ENCODE measurements around the gene REPIN1. TPM values are rescaled to one million over a fixed set of nuclear protein-coding genes. Genes with fewer than 3 reads are reported as not detected.

REPIN1 gene
- total RNA-seq, 2 donors from 2014 or later: 189 to 304 TPM

- intact Hi-C loops (cut with DNase I): loop anchor here (10.0 kb wide), 1 partner anchor 133 kb away; no protein-coding TSS in a partner anchor
- Histone ChIP-seq H3K4me3 (no peak overlapping the region), H3K27ac (no peak overlapping the region), H3K36me3 (no peaks in the 10 kb centered on the region), H3K9ac (ENCODE audit: low read depth in 2 of 2, low read length in 2 of 2) (no peak overlapping the region), H3K27me3 (no peaks in the 10 kb centered on the region), H3K9me3 (no peaks in the 10 kb centered on the region), H3K4me1 (no peaks in the 10 kb centered on the region)
- DNase-seq: peak; percentile 12
- TF ChIP-seq, protein P1, sequence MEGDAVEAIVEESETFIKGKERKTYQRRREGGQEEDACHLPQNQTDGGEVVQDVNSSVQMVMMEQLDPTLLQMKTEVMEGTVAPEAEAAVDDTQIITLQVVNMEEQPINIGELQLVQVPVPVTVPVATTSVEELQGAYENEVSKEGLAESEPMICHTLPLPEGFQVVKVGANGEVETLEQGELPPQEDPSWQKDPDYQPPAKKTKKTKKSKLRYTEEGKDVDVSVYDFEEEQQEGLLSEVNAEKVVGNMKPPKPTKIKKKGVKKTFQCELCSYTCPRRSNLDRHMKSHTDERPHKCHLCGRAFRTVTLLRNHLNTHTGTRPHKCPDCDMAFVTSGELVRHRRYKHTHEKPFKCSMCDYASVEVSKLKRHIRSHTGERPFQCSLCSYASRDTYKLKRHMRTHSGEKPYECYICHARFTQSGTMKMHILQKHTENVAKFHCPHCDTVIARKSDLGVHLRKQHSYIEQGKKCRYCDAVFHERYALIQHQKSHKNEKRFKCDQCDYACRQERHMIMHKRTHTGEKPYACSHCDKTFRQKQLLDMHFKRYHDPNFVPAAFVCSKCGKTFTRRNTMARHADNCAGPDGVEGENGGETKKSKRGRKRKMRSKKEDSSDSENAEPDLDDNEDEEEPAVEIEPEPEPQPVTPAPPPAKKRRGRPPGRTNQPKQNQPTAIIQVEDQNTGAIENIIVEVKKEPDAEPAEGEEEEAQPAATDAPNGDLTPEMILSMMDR (IDR thresholded peaks at IDR 0.05): no peak
These were observed 49.2 kb downstream of the REPIN1 start for GRCh38 chr7:150417863-150418262.

- intact Hi-C loops (cut with DNase I): no loop called here
- Histone ChIP-seq H3K27ac (no peak overlapping the region), H3K9ac (ENCODE audit: low read depth in 2 of 2, low read length in 2 of 2) (no peak overlapping the region), H3K4me1 (no peaks in the 10 kb centered on the region), H3K27me3 (no peaks in the 10 kb centered on the region), H3K9me3 (no peaks in the 10 kb centered on the region), H3K36me3 (no peaks in the 10 kb centered on the region), H3K4me3 (no peak overlapping the region)
- DNase-seq: no peak
- TF ChIP-seq, protein P1 (IDR thresholded peaks at IDR 0.05): no peak
These were observed 51.6 kb downstream of the REPIN1 start for GRCh38 chr7:150420242-150420641.

GRCh38 chr7:150420987-150421674 is 52.5 kb downstream of the REPIN1 start:
- Histone ChIP-seq H3K9ac (ENCODE audit: low read depth in 2 of 2, low read length in 2 of 2) (no peak overlapping the region), H3K27ac (no peak overlapping the region), H3K9me3 (no peaks in the 10 kb centered on the region), H3K4me3 (no peak overlapping the region), H3K27me3 (no peaks in the 10 kb centered on the region), H3K36me3 (no peaks in the 10 kb centered on the region), H3K4me1 (no peaks in the 10 kb centered on the region)
- intact Hi-C loops (cut with DNase I): no loop called here
- TF ChIP-seq, protein P1 (IDR thresholded peaks at IDR 0.05): peak; percentile 79
- DNase-seq: peak; percentile 91

- DNase-seq: no peak
- no peaks in the 10 kb centered on the region for H3K9me3 ChIP-seq
- intact Hi-C loops (cut with DNase I): no loop called here
- no peak overlapping the region for H3K27ac ChIP-seq
- H3K4me3 ChIP-seq: no peak overlapping the region
- no peaks in the 10 kb centered on the region for H3K36me3 ChIP-seq
- no peaks in the 10 kb centered on the region for H3K4me1 ChIP-seq
- H3K9ac ChIP-seq (ENCODE audit: low read depth in 2 of 2, low read length in 2 of 2): no peak overlapping the region
- TF ChIP-seq, protein P1 (IDR thresholded peaks at IDR 0.05): no peak
- no peaks in the 10 kb centered on the region for H3K27me3 ChIP-seq
These were observed 53.2 kb downstream of the REPIN1 start for GRCh38 chr7:150421831-150422230.

Other genes starting within 250 kb of the REPIN1 start
- 10 to 100 TPM; 11.4 to 15.1 TPM for gene LRRC61, start 45.5 kb upstream of the REPIN1 start, total RNA-seq
- gene ACTR3C, start 45.3 kb upstream of the REPIN1 start, total RNA-seq: 10 to 100 TPM; 17.6 to 29.6 TPM
- 100 to 1,000 TPM in 1 of 2 donors, 10 to 100 TPM in 1; 86.7 to 122 TPM for gene RARRES2, start 27.2 kb upstream of the REPIN1 start, total RNA-seq
- gene ZNF775, start 10.5 kb downstream of the REPIN1 start, total RNA-seq: 10 to 100 TPM; 11.0 to 11.3 TPM
- gene GIMAP8, start 81.8 kb downstream of the REPIN1 start, total RNA-seq: 1 to 10 TPM; 3.4 to 4.5 TPM
- 1 to 10 TPM; 4.8 to 5.6 TPM for gene GIMAP7, start 146.1 kb downstream of the REPIN1 start, total RNA-seq
- 10 to 100 TPM in 1 of 2 donors, 1 to 10 TPM in 1; 6.6 to 12.7 TPM for gene GIMAP4, start 198.6 kb downstream of the REPIN1 start, total RNA-seq

Measured in colonic mucosa (tissue), 4 donors.